Hepatocyte (in vitro differentiated cells): ENCODE measurements around the gene WWTR1.

Experiments
- EZH2 ChIP-seq: fragments of 200-600 bp; sonication (generic); IDR thresholded peaks from 2 replicates; pipeline ENCODE4 v1.6.1; 2016; ENCODE audit warnings: antibody characterized with exemption, mild to moderate bottlenecking, borderline replicate concordance
- TF ChIP-seq, protein P1 (sequence below): fragments of 200-600 bp; sonication (generic); IDR thresholded peaks from 2 replicates; pipeline ENCODE4 v1.5.1; 2016; ENCODE audit warnings: antibody characterized with exemption, mild to moderate bottlenecking; ENCODE audit not compliant: poor library complexity

DNA sequence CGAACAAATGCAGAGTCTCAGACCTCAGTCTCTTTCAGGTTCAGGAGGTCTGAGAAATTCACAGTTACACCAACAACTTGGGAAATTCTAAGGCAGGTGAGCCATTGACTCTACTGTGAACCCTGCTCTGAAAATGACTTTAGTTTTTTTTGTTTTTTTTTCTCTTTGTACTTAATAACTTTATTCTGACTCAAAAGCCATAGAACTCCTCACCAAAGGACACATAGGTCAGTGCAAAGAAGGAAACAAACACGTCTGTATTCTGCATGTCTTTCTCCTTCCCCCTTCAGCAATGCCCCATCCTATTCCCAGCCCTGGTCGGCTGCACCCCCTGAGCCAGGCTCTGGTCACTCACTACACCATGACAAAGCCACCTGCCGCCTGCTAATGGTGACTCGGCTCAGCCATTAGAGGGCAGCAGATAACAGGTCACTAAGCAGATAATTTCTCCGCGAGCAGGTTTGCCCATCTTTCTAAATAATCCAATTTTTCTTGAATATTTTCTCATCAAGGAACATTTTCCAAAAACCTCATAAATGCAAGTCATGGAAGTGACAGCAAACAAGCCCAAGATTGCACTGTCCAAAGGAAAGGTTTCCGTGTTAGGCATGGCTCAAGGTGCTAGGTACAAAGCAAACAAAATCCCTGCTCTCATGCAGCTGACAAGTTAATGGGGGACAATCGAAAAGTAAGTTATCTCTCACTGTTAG lies 145.6 kb downstream of the WWTR1 start:
- TF ChIP-seq, protein P1, sequence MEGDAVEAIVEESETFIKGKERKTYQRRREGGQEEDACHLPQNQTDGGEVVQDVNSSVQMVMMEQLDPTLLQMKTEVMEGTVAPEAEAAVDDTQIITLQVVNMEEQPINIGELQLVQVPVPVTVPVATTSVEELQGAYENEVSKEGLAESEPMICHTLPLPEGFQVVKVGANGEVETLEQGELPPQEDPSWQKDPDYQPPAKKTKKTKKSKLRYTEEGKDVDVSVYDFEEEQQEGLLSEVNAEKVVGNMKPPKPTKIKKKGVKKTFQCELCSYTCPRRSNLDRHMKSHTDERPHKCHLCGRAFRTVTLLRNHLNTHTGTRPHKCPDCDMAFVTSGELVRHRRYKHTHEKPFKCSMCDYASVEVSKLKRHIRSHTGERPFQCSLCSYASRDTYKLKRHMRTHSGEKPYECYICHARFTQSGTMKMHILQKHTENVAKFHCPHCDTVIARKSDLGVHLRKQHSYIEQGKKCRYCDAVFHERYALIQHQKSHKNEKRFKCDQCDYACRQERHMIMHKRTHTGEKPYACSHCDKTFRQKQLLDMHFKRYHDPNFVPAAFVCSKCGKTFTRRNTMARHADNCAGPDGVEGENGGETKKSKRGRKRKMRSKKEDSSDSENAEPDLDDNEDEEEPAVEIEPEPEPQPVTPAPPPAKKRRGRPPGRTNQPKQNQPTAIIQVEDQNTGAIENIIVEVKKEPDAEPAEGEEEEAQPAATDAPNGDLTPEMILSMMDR, result peak; percentile 95
- TF ChIP-seq EZH2, result no peak
